Body of pancreas (tissue), 4 donors: ENCODE measurements around the gene NEMF.

ENCODE experiments used
- CTCF ChIP-seq, 7 experiments: fragments of 450-650 bp in 4 of 7; fragments of 200-600 bp in 3 of 7; sonication (generic) in 3 of 7; IDR thresholded peaks; one replicate each; pipeline ENCODE4 v1.5.1; 2016 to 2019; ENCODE audit warnings: antibody characterized with exemption in 7 of 7
- POLR2A ChIP-seq, 3 donors: fragments of 450-650 bp; IDR thresholded peaks; one replicate each; pipeline ENCODE4 v1.6.1; 2016; ENCODE audit warnings: antibody characterized with exemption in 3 of 3, mild to moderate bottlenecking in 2 of 3

GRCh38 chr14:49733836-49734235, 118.8 kb downstream of the NEMF start:
- TF ChIP-seq CTCF (IDR thresholded peaks at IDR 0.05), result no peak
- no peak for TF ChIP-seq POLR2A (IDR thresholded peaks at IDR 0.05)
